Spleen (tissue), 7 donors: ENCODE results near the gene SMAD3.
A peak's percentile ranks its signal among the peaks of the same experiment; 100 is the strongest.

ENCODE experiments used
- POLR2A ChIP-seq, 3 donors: fragments of 450-650 bp; IDR thresholded peaks; one replicate each; pipeline ENCODE4 v1.5.1; 2017; ENCODE audit warnings: antibody characterized with exemption in 3 of 3, mild to moderate bottlenecking in 1 of 3
- POLR2AphosphoS5 ChIP-seq, 3 donors: sonication (generic); formaldehyde crosslinking; IDR thresholded peaks; one replicate each; pipeline ENCODE4 v1.5.1; 2017; ENCODE audit warnings: antibody characterized with exemption in 3 of 3
- TF ChIP-seq, protein P1 (sequence below), 11 experiments: fragments of 200-600 bp in 7 of 11; fragments of 450-650 bp in 4 of 11; sonication (generic) in 4 of 11; IDR thresholded peaks in 8 of 11; conservative IDR thresholded peaks in 3 of 11; 1 replicate in 7 of 11; 2 replicates in 4 of 11; pipeline versions ENCODE4 v1.4.0 to v1.8.0; 2016 to 2021; ENCODE audit warnings: antibody characterized with exemption in 11 of 11, inconsistent platforms in 4 of 11, mild to moderate bottlenecking in 1 of 11
- donor health status: DM: no; HTN: no; CAD: no; lungs with moderate emphysema.
- donor health status: DM: no; HTN: no; CAD: no.
- donor health status: DM: no; HTN: no; CAD: no.

DNA sequence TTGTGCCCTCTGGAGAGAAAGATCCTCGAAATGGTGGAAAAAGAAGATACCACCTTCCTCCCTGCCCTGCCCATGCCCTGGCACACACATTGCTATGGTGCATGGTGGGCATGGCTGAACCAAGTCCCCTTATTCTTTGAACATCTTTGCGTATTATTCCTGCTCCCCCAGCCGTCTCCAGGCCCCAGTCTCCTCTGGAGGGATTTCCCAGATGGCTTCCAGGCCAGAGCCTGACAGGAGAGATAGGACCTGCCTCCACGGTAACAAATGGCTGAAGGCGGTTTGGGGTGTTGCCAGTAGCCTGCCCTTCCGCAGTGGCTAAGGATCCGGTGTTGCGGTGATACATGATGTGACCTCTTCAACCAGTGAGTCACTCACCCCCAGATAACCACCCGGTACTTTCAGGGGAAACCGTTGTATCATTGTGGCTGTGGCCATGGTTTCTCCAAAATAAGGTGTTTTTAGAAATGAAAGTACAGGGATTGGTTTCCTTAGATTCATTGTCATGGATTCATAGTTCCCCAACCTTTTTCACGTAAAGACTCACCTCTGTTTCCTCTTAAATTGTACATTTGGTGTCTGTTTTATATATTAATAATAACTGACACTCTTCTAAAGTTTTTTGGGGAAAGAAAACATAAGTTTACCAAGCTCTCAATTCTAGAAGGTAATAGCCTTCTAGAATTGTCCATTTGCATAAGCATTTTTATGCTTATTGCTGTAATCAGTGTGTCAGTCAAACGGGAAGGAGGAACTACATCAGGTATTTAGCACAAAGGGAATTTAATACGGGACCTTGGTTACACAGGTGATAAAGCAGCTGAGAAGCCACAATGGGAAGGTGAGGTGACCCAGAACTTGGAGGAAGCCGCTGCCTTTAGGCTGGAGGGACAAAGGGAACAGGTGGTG lies 25.9 kb downstream of the SMAD3 start:
- TF ChIP-seq, protein P1, sequence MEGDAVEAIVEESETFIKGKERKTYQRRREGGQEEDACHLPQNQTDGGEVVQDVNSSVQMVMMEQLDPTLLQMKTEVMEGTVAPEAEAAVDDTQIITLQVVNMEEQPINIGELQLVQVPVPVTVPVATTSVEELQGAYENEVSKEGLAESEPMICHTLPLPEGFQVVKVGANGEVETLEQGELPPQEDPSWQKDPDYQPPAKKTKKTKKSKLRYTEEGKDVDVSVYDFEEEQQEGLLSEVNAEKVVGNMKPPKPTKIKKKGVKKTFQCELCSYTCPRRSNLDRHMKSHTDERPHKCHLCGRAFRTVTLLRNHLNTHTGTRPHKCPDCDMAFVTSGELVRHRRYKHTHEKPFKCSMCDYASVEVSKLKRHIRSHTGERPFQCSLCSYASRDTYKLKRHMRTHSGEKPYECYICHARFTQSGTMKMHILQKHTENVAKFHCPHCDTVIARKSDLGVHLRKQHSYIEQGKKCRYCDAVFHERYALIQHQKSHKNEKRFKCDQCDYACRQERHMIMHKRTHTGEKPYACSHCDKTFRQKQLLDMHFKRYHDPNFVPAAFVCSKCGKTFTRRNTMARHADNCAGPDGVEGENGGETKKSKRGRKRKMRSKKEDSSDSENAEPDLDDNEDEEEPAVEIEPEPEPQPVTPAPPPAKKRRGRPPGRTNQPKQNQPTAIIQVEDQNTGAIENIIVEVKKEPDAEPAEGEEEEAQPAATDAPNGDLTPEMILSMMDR (IDR thresholded peaks at IDR 0.05 in 8 of 11, conservative IDR thresholded peaks at IDR 0.05 in 3 of 11): no peak
- peak in 2 of 3 donors; percentile 70 to 83 for TF ChIP-seq POLR2AphosphoS5 (IDR thresholded peaks at IDR 0.05)
- no peak for TF ChIP-seq POLR2A (IDR thresholded peaks at IDR 0.05)
